CD4-positive, alpha-beta T cell treated with Interleukin-15 for 1 hour (primary cell): ENCODE data around the gene ZSCAN22.
"Not testable (repeated sequence)": the region's sequence is repeated elsewhere in the genome, so short reads cannot be mapped to it uniquely, and the experiment has no call there.

Experiments
- DNase-seq: peaks from one replicate; pipeline ENCODE4 v3.0.0-alpha.2; 2020

The ZSCAN22 gene

DNA sequence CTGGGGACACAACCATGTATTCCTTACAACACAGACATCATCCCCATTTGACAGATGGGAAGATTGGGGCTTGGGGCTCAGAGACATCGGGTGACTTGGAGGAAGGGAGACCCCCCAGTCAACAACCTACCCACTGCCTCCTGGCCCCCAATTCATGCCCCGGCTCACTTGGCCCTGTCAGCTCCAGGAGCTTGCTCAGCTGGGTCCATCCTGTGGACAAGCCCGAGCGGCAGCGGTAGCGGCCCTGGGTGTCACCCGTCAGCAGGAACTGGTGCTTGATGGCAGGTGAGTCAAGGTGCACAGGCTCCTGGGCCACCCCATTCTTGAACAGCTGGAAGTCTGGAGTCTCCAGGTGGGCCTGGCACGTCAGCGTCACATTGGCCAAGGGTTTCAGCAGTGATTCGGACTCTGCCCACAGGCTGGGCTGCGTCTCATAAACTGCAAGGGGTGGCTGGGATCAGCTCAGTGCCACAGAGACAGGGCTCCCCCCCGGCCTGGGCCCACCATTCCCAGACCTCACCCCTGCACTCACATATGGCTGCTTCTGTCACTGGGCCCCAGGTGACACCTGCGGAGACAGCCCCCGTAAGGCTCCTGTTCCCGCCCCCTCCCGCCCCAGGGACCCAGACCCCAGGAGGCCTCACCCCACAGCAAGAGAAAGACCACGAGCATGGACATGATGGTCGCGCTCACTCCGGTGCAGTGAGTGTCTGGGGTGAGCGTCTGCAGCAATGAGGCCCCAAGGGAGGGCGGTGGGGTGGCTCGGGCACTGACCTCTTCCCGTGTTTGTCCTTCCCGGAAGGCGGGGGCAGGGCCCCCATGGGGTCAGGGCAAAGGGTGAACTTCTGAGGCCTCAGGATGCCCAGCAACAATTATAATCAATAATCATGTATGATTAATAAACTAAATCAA, 26.2 kb downstream of the ZSCAN22 start, which contains the start of gene A1BG:
TSS of gene A1BG (minus strand) at position 733 of the 912 bp plus-strand sequence. CDS start at position 678, 55 bp downstream.
- no peak for DNase-seq

DNA sequence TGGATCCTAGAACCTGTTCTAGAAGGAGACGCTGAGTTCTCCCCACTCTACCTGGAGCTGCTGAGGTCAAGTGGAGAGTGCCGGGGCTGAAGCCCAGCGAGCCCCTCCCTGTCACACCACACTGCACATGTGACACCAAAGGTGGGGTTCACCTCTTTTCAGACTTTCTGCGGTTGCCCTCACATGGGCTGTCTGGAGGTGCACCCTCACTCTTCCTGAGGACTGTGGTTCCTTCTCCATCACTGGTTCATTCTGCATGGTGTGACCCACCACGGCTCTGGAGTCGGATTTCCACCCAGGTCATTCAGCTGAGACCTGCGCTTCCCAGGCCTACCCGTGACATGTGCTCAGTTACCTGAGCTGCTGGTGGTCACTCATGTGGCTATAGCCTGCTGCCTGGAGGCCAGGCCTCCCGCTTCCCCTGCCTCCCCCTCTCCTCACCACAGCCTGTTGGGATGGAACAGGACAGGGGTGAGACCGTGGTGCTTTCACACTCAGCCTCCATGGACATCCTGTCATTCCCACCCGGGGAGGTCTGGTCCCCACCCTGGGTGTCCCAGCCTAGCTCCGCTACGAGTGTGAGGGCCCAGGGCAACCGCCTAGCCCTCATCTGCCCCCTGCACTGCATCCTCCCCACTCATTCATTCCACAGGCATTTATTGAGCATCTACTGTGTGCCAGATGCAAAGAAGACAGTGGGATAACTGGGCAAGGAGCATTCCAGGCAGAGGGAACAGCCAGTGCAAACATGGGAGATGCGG, 27.1 kb downstream of the ZSCAN22 start:
- no peak for DNase-seq

DNA sequence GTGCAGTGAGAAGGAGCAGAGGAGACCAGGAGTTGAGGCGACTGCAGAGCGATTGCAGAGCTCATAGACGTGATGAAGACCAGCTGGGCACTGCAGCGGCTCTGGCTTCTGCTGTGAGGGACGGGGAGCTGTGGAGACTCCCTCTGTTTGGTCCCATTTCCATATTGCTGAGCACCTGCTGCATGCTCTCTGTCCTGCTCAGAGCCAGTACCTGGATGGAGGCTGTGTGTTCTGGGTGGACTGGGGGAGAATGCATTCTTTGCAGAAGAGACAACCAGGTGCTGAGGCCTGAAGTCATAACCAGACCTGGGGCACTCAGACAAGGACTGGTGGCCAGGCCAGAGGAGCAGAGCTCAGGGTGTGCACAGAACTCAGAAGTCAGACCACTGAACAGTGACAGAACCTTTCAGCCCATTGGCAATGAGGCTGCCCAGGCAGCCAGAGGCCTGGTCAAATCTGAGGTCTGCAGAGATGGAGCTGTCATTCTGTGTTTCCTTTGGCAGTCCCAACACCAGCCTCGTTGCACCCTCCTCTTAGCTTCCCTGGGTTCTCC, 27.8 kb downstream of the ZSCAN22 start:
- DNase-seq, result no peak

DNA sequence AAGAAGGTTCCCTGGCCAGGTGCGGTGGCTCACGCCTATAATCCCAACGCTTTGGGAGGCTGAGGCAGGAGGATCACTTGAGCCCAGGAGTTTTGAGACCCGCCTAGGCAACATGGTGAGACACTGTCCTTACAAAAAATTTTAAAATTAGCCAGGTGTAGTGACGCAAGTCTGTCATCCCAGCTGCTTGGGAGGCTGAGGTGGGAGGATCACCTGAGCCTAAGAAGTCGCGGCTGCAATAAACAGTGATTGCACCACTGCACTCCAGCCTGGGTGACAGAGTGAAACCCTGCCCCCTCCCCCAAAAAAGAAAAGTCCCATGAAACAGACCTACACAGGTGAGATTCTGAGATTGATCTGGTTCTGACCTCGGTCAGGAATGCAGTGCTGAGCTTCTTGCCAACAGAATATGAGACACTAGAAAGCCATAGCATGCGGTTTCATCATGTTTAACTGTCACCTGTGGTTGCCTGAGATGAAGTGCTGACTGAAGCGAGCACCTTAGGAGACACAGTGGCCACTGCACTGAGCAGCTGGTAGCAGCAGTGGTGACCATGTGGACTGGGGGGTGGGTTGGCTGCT, 28.5 kb downstream of the ZSCAN22 start:
- DNase-seq, result no peak

DNA sequence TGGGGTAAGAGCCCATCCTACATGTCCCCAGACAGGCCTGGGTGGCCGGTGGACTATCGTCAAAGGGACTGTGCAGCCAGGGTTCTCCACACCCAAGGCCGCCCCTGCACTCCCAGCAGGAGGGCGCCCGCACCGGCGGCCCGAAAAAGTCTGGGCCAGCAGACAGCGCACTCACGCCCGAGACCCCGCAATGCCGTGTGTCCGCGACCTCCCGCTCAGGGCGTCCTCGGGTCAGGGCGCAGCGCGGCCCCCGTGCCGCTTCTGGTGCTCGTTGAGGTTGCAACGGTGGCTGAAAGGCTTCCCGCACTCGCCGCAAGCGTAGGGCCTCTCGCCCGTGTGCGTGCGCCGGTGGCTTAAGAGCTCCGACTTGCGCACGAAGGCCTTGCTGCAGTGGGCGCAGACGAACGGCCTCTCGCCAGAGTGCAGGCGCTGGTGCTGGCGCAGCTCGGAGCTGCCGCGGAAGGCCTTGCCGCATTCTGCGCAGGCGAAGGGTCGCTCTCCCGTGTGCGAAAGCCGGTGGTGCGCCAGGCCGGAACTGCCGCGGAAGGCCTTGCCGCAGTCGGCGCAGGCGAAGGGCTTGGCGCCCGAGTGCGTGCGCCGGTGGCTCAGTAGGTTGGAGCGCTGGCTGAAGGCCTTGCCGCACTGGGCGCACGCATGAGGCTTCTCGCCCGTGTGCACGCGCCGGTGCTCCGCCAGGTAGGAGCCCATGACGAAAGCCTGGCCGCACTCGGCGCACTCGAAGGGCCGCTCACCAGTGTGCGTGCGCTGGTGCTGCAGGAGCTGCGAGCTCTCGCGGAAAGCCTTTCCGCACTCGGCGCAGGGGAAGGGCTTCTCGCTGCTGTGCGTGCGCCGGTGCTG, 29.3 kb downstream of the ZSCAN22 start:
- DNase-seq, result no peak

DNA sequence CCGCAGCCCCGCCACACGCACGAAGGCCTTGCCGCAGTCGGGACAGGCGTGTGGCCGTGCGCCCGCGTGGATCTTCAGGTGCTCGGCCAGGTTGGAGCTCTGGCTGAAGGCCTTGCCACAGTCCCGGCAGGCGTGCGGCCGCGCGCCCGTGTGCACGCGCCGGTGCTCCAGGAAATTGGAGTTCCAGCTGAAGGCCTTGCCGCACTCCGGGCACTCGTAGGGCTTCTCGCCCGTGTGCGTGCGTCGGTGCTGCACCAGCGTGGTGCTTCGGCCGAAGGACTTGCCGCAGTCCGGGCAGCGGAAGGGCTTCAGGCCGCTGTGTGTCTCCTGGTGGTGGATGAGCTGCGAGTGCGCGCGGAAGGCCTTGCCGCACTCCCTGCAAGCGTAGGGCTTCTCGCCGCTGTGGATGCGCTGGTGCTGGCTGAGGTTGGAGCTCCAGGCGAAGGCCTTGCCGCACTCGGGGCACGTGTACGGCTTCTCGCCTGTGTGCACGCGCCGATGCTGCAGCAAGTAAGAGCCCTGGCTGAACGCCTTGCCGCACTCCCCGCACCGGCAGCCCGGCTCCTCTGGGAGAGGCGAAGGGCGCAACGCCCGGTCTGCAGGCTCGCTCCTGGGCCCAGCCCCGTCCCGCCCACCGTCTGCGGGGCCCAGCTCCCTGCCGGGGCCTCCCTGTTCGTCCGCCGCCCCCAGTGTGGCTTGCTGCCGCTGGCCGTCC, 30.1 kb downstream of the ZSCAN22 start:
- DNase-seq, result no peak

DNA sequence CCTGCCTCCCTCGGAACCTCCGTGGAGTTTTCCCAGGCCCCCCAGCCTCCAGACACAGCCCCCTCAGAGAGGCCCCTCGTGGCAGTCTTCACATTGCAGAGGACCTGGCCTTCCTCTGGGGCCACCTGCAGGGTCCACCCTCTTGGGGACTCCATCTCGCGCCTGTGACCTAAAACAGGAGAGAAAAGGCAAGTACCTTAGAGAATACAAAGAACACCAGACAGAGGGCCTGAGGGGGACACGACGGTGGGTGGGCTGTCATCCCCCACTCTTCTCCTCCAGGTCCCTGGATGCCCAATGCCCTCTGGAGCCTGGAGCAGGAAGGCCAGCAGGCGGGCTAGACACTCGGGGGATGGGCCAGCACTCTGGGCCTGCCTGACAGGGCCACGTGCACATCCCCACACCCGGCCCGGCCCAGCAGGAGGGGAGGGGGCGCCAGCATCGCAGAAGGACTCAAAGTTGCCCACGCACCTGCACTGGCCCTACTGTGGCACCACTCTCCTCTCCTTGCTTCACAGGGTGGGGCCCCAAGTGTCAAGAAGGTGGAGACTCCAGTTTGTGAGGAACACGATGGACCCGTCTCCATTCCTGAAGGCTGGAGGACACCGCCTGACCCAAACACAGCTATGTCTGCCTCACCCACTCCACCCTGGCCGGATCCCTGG, 30.8 kb downstream of the ZSCAN22 start:
- no peak for DNase-seq

DNA sequence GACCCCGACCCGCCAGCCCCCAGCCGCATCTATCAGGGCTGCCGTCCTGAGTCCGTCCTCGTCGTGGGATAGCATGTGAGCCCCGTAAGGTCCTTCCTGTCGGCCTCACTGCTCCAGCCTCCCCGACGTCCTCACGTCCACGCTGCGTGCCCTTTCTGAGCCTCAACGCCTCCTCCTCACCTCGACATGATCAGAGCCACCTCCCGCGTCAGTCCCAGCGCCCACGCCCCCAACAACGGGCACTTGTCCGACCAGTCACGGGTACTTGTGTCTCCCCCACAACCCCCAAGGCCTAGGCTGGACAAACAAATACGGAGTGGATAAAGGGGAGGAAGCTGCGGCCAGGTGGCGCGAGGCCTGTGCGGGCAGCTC, 35.1 kb downstream of the ZSCAN22 start:
- DNase-seq, result peak; percentile 25

DNA sequence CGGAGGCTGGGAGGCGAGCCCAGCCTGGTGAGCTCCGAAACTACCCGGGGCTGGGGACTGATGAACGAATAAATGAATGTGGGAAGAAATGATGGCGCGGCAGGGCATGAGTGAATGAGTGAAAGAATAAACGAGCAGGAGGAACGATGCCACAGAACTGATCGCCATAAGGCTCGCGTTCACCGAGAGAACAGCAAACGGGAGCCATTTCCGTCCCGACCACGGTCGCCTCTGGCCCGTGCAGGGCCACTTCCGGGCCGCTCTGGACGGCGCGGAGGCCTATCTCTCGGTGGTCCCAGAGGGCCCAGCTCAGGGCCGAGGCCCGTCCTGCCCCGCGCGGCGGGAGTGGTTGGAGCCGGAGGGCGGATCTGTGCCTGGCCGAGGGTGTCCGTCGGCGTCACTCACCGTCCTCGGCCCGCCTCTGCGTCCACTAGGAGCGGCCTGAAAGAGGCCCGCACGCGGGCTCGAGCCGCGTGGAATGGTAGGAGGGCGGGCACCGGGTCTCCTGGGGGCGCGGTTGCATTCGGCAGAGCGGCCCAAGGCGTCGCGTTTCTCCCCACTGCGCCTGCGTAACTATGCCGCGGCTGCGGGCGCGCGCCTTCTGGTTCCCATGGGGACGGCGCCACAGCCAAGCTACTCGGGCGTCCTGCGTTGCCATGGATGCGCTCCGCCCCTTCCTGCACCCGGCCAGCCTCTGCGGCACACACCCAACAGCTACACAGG, 35.6 kb downstream of the ZSCAN22 start, which contains the start of gene ZNF497:
TSS of gene ZNF497 (minus strand) at position 480 of the 723 bp plus-strand sequence. CDS start 5,116 bp downstream, outside the sequence.
- peak; percentile 98 for DNase-seq

DNA sequence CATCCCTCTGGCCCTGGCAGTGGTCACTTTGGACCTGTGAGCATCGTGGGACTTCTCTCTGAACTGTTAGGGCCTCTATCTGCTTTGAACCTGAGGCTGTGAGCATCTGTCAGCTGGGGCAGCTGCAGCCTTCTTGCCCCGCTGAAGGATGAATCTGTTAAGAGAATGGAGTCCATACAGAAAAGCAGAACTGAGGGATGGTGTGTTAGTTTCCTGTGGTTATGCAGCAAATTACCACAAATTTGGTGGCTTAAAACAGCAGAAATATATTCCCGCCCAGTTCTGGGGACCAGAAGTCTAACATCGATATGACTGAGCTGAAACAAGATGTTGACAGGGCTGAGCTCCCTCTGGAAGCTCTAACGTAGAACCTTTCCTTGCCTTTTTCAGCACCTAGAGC, 37.4 kb downstream of the ZSCAN22 start:
- no peak for DNase-seq

DNA sequence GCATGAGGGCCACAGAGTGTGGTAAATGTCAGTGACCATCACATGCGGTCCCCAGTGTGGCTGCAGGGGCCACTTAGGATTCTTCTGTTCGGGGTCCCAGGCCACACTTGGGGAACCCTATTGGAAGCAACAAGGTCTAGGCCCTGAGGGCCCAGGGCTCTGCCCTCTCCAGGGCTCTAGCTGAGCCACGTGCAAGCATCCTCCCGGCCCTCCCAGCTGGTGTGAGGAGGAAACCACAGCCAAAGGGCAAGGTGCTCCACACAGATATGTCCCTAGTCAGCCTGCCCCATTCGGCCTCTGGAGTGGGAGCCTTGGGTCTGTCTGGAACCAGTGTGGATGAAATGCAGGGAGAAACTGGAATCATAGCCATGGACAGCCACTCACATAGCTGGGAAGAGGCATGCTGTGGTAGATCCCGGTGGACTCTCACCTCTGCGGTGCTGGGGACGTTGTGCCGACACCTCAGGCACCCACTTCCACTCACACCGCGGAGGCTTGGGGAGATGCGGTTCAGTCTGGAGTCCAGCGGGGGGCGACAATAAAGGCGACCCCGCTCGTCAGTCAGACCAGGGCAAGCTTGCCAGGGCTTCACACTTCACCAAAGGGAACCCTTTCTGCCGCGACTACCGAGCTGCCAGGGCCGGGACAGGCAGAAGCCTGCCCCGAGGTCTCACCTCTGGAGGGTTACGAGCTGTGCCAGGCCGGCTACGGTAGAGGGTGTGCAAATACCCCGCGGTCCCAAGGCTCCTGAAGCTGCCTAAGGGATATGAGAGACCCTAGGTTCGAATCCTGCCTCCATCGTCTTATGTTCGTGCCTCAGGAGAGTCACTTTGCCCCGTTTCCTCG, 40.0 kb downstream of the ZSCAN22 start:
- no peak for DNase-seq

DNA sequence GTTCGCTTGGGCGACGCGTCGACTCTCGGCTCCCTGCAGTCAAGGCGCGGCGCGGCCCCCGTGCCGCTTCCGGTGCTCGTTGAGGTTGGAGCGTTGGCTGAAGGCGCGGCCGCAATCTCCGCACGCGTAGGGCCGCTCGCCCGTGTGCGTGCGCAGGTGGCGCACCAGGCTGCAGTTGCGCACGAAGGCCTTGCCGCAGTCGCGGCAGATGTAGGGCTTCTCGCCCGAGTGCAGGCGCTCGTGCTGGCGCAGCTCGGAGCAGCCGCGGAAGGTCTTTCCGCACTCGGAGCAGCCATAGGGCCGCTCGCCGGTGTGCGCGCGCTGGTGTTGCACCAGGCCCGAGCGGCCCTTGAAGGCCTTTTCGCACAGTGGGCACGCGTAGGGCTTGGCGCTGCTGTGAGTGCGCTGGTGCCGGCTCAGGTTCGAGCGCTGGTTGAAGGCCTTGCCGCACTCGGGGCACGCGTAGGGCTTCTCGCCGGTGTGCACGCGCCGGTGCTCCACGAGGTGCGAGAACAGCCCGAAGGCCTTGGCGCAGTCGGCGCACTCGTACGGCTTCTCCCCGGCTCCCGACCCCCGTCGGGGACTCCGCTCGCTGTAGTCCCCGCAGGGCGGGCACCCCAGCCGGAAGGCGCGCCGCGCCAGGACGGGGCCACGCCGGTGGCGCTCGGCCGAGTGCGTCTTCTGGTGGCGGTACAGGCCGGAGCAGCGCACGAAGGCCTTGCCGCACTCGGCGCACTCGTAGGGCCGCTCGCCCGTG, 41.1 kb downstream of the ZSCAN22 start:
- no peak for DNase-seq

DNA sequence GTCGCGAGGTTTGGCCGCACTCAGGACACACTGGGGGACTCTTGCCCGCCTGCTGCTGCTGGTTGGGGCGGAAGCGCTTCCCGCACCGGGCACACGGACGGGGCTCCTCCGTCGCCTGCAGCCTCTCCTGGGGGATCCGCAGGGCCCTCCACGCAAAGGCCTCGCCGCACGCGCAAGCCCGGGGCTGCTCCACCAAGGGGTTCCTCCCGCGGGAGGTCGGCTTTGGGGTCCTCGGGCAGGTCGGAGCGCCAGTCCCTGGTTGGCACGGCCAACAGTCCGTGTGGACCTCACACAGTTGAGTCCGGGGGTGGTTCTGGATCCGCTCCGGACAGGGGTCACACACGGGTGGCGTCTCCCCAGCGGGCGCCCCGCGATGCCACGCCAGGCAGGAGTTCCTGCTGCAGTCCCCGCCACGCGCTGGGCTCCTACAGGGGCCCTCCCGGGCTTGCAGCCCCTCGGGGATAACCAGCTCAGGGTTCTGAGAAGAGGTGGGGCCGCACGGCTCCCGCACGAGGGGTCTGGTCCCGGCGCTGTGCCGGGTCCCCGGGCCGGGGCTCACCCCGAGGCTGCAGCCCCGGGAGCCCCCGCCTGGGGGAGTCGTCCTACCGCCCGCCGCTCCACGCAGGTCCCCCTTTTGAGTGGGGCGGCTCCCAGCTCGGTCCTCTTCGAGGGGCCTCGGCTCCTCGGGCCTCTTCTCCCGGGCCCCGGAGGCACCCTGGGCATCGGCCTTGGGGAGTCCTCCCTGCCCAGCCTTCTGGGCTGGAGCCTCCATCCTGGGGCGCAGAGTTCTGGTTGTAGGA, 42.0 kb downstream of the ZSCAN22 start:
- no peak for DNase-seq

DNA sequence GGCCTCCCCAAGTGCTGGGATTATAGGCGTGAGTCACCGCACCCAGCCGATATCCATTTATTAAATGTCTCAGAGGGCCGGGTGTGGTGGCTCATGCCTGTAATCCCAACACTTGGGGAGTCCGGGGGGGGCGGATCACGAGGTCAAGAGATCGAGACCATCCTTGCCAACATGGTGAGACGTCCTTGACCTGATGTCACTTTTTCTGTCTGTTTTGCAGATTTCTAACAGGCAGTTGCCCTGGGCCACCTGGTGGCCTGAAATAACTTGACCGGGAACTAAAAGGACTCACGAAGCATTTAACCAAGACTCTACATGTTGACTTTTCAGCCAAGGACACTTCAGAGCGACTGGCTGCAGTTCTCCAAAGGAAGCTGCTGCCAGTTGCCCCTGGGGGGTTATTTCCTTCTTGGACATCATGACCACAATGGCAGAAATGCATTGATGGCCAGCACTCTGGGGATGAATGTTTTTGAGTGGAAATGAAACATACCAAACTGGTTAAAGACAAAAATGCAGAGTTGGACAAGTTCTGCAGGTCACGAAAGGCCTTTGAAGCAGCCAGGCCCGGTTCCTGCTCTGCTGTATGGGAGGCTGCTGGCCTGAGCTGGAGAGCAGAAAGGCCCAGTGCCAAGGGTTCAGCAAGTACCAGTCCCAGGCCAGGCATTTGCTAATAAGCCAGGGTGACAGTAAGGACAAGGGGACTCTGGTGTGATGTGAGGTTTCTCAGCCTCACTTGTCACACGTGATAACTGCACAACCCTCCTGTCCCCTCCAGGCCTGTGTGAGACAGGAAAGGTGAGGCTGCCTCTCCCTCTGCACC, 45.7 kb downstream of the ZSCAN22 start:
- no peak for DNase-seq

DNA sequence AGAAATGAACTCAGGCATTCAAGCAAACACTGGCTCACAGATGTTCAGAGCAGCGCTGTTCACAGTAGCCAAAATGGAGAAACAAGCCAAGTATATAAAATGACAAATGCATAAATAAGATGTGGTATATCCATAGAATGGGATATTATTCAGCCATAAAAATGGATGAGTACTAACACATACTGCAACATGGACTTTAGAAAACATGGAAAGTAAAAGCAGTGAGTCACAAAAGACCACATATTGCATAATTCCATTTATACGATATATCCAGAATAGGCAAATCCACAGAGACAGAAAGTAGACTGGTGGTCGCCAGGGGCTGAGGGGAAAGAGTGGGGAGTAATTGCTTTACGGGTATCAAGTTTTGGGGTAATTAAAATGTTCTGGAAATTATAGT, 47.4 kb downstream of the ZSCAN22 start:
- no peak for DNase-seq

DNA sequence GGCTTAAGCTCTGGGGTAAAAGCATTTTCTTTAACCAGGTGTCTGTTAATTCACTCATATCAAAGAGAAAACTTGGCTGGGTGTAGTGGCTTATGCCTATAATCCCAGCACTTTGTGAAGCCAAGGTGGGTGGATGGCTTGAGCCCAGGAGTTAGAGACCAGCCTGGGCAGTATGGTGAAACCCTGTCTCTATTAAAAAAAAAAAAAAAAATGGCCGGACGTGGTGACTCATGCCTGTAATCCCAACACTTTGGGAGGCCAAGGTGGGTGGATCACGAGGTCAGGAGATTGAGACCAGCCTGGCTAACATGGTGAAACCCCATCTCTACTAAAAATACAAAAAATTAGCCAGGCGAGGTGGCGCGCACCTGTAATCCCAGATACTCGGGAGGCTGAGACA, 49.9 kb downstream of the ZSCAN22 start:
- DNase-seq, result not testable (repeated sequence)

DNA sequence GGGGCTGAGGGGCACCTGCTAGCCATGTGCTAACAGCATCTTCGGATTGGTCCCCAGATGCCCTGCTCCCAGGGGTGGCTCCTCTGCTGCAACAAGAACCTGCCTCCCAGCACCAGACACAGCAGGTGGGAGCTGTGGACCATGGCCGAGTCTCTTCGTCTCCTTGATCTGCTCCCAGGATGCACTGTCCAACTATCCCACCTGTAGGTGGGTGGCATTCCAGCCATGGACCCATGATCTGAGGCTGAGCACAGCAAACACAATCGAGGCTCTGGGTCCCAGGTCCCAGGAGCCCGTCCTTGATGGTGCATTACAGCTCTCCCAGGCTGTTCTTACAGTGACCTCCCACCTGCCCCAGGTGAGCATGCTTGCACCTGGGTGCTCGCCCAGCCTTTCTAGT, 52.5 kb downstream of the ZSCAN22 start:
- DNase-seq, result no peak
